H1 (cell line): ENCODE data around the gene SHROOM2. TPM values are rescaled to one million over a fixed set of nuclear protein-coding genes. Genes with fewer than 3 reads are reported as not detected.

Experiments
- CTCF ChIA-PET: fragments of 300-600 bp; sonication (Branson Sonifier 250); formaldehyde crosslinking; loops from one replicate; lab custom pipeline; 2021; ENCODE audit not compliant: partially characterized antibody; lab: Charles Lee
- POLR2A ChIA-PET: fragments of 300-600 bp; sonication (Branson Sonifier 250); formaldehyde crosslinking; loops from one replicate; lab custom pipeline; 2021; ENCODE audit warnings: inconsistent platforms; ENCODE audit not compliant: partially characterized antibody; lab: Charles Lee
- DNase-seq, 2 experiments: peaks; one replicate each; pipeline versions ENCODE4 v3.0.0 to v3.0.0-alpha.2; 2010 to 2022; ENCODE audit warnings: low spot score in 2 of 2, low read depth in 1 of 2, mixed read lengths in 1 of 2
- FAIRE-seq: peaks from 2 replicates; lab custom pipeline; 2011; peaks lifted over from hg19 to GRCh38; lab: Jason Lieb, UNC
- H2AFZ ChIP-seq: 2 replicates; pipeline ENCODE4 v1.8.1; 2012; ENCODE audit warnings: low read length, inconsistent platforms
- H2AK5ac ChIP-seq: 2 replicates; pipeline ENCODE4 v1.6.1; 2013; ENCODE audit warnings: low read depth, low read length
- H2BK120ac ChIP-seq: replicated peaks from 2 replicates; pipeline ENCODE3; 2013; ENCODE audit warnings: low read depth, low read length, inconsistent platforms
- H2BK12ac ChIP-seq: 2 replicates; pipeline ENCODE4 v1.6.1; 2013; ENCODE audit warnings: low read depth, low read length
- H2BK15ac ChIP-seq: 2 replicates; pipeline ENCODE4 v1.6.1; 2013; ENCODE audit warnings: low read length
- H2BK20ac ChIP-seq: 2 replicates; pipeline ENCODE4 v1.6.1; 2013; ENCODE audit warnings: low read length
- H2BK5ac ChIP-seq: 2 replicates; pipeline ENCODE4 v1.6.1; 2013; ENCODE audit warnings: low read depth, low read length
- H3K14ac ChIP-seq: 2 replicates; pipeline ENCODE4 v1.6.1; 2013; ENCODE audit warnings: inconsistent platforms; ENCODE audit not compliant: insufficient read length
- H3K18ac ChIP-seq: 2 replicates; pipeline ENCODE4 v1.6.1; 2013; ENCODE audit warnings: low read length; ENCODE audit errors: extremely low read depth
- H3K23ac ChIP-seq: 2 replicates; pipeline ENCODE4 v1.6.1; 2013; ENCODE audit warnings: inconsistent platforms; ENCODE audit not compliant: insufficient read length
- H3K23me2 ChIP-seq: 2 replicates; pipeline ENCODE4 v1.6.1; 2013; ENCODE audit warnings: low read depth, low read length
- H3K27ac ChIP-seq: 2 replicates; pipeline ENCODE4 v1.6.1; 2011; ENCODE audit warnings: low read depth, low read length, inconsistent platforms
- H3K27me3 ChIP-seq, 4 experiments: replicated peaks in 1 of 4; 1 replicate in 1 of 4; 2 replicates in 3 of 4; pipeline versions ENCODE4 v1.6.1 to v1.8.1; 2011 to 2013; ENCODE audit warnings: low read length in 3 of 4, mild to moderate bottlenecking in 3 of 4, inconsistent platforms in 2 of 4, mixed read lengths in 2 of 4, moderate library complexity in 1 of 4; ENCODE audit not compliant: control insufficient read depth in 3 of 4, insufficient read depth in 3 of 4; ENCODE audit errors: extremely low read depth in 1 of 4
- H3K36me3 ChIP-seq, 4 experiments: 2 replicates each; pipeline versions ENCODE4 v1.6.1 to v1.8.1; 2011 to 2013; ENCODE audit warnings: mild to moderate bottlenecking in 4 of 4, low read length in 3 of 4, moderate library complexity in 2 of 4, control low read depth in 1 of 4, inconsistent platforms in 1 of 4; ENCODE audit not compliant: insufficient read depth in 4 of 4, control insufficient read depth in 2 of 4
- H3K4ac ChIP-seq: replicated peaks from 2 replicates; pipeline ENCODE3; 2013; ENCODE audit warnings: low read length, low read depth, mixed read lengths, inconsistent platforms; ENCODE audit not compliant: insufficient read length
- H3K4me1 ChIP-seq, 4 experiments: replicated peaks in 1 of 4; 1 replicate in 1 of 4; 2 replicates in 3 of 4; pipeline versions ENCODE4 v1.6.1 to v1.8.1; 2011 to 2013; ENCODE audit warnings: low read length in 3 of 4, inconsistent platforms in 2 of 4, mixed read lengths in 1 of 4; ENCODE audit not compliant: insufficient read depth in 4 of 4, control insufficient read depth in 3 of 4
- H3K4me2 ChIP-seq, 2 experiments: 2 replicates each; pipeline versions ENCODE4 v1.6.1 to v1.8.1; 2011 to 2013; ENCODE audit warnings: low read depth in 2 of 2, low read length in 2 of 2, control low read depth in 1 of 2, inconsistent platforms in 1 of 2, mild to moderate bottlenecking in 1 of 2; ENCODE audit not compliant: insufficient read depth in 1 of 2
- H3K4me3 ChIP-seq, 4 experiments: fragments of 200-600, 300-600 bp in 1 of 4; sonication (generic), shearing (Covaris generic), sonication (Bioruptor Twin) in 1 of 4; 2 replicates each; pipeline versions ENCODE4 v1.5.1 to v1.8.1; 2011 to 2016; ENCODE audit warnings: low read length in 4 of 4, low read depth in 3 of 4, control low read depth in 2 of 4, inconsistent platforms in 2 of 4, mild to moderate bottlenecking in 2 of 4, mixed read lengths in 1 of 4, moderate library complexity in 1 of 4; ENCODE audit not compliant: insufficient read depth in 2 of 4; ENCODE audit errors: extremely low read depth in 1 of 4
- H3K56ac ChIP-seq: replicated peaks from 2 replicates; pipeline ENCODE3; 2013; ENCODE audit warnings: low read depth, mild to moderate bottlenecking, mixed read lengths, low read length, inconsistent platforms; ENCODE audit not compliant: insufficient read length
- H3K79me1 ChIP-seq: 2 replicates; pipeline ENCODE4 v1.6.1; 2013; ENCODE audit warnings: low read depth, low read length, control low read depth
- H3K79me2 ChIP-seq, 2 experiments: 2 replicates each; pipeline versions ENCODE4 v1.6.1 to v1.8.1; 2012 to 2013; ENCODE audit warnings: low read length in 2 of 2, mild to moderate bottlenecking in 2 of 2, inconsistent platforms in 1 of 2; ENCODE audit not compliant: insufficient read depth in 2 of 2, control insufficient read depth in 1 of 2
- H3K9ac ChIP-seq, 4 experiments: replicated peaks in 1 of 4; 1 replicate in 1 of 4; 2 replicates in 3 of 4; pipeline versions ENCODE4 v1.6.1 to v1.8.1; 2011 to 2013; ENCODE audit warnings: low read depth in 3 of 4, low read length in 3 of 4, control low read depth in 2 of 4, mild to moderate bottlenecking in 2 of 4, moderate library complexity in 2 of 4, inconsistent platforms in 1 of 4; ENCODE audit errors: extremely low read depth in 1 of 4
- H3K9me3 ChIP-seq, 2 experiments: 2 replicates each; pipeline versions ENCODE4 v1.6.1 to v1.8.1; 2012 to 2013; ENCODE audit warnings: mild to moderate bottlenecking in 2 of 2, moderate library complexity in 2 of 2, control low read depth in 1 of 2, inconsistent platforms in 1 of 2, low read depth in 1 of 2, low read length in 1 of 2, mixed read lengths in 1 of 2; ENCODE audit not compliant: insufficient read depth in 2 of 2
- H4K20me1 ChIP-seq, 2 experiments: replicated peaks in 1 of 2; 2 replicates each; pipeline versions ENCODE3 to v1.8.1; 2011 to 2013; ENCODE audit warnings: inconsistent platforms in 2 of 2, low read length in 2 of 2, mild to moderate bottlenecking in 1 of 2; ENCODE audit not compliant: insufficient read depth in 2 of 2, control insufficient read depth in 1 of 2
- H4K5ac ChIP-seq: 2 replicates; pipeline ENCODE4 v1.6.1; 2013; ENCODE audit warnings: low read length, low read depth, mixed read lengths, inconsistent platforms; ENCODE audit not compliant: insufficient read length
- H4K8ac ChIP-seq: 2 replicates; pipeline ENCODE4 v1.8.0; 2013; ENCODE audit warnings: mild to moderate bottlenecking, moderate library complexity, low read length, inconsistent platforms; ENCODE audit not compliant: insufficient read depth; ENCODE audit errors: extremely low read depth
- H4K91ac ChIP-seq: replicated peaks from 2 replicates; pipeline ENCODE3; 2013; ENCODE audit warnings: low read length, mixed read lengths, inconsistent platforms; ENCODE audit not compliant: insufficient read length
- ATF2 ChIP-seq: IDR thresholded peaks from 2 replicates; pipeline ENCODE4 v1.6.1; 2012; ENCODE audit warnings: low read length, inconsistent platforms
- MAX ChIP-seq: IDR thresholded peaks from 2 replicates; pipeline ENCODE4 v1.6.1; 2012; ENCODE audit warnings: inconsistent platforms
- PHF8 ChIP-seq: fragments of 200-600 bp; sonication (generic); conservative IDR thresholded peaks from 2 replicates; pipeline ENCODE4 v1.7.1; 2012; ENCODE audit warnings: low read depth, mild to moderate bottlenecking, inconsistent platforms, low read length, moderate library complexity
- POLR2AphosphoS5 ChIP-seq: IDR thresholded peaks from 2 replicates; pipeline ENCODE4 v1.6.1; 2011; ENCODE audit warnings: low read depth, low read length
- POU5F1 ChIP-seq: IDR thresholded peaks from 2 replicates; pipeline ENCODE4 v1.6.1; 2011; ENCODE audit warnings: low read depth, mild to moderate bottlenecking, low read length, moderate library complexity
- RAD21 ChIP-seq, 2 experiments: IDR thresholded peaks in 1 of 2; conservative IDR thresholded peaks in 1 of 2; 2 replicates each; pipeline ENCODE4 v1.6.1; 2011; ENCODE audit warnings: low read depth in 2 of 2, low read length in 2 of 2, improper control_type of control experiment in 1 of 2, inconsistent platforms in 1 of 2, mild to moderate bottlenecking in 1 of 2, moderate library complexity in 1 of 2
- SP4 ChIP-seq: IDR thresholded peaks from 2 replicates; pipeline ENCODE4 v1.6.1; 2012; ENCODE audit warnings: low read length, inconsistent platforms
- TAF1 ChIP-seq: IDR thresholded peaks from 2 replicates; pipeline ENCODE4 v1.6.1; 2011; ENCODE audit warnings: mild to moderate bottlenecking, low read depth, low read length
- USF2 ChIP-seq: IDR thresholded peaks from 2 replicates; pipeline ENCODE4 v1.6.1; 2011; ENCODE audit warnings: low read length, improper control_type of control experiment
- WGBS, 2 experiments: shearing (Covaris generic) in 1 of 2; methylation state at CpG; one replicate each; pipeline versions ENCODE4 v1.1.6 to v1.1.7; 2013 to 2015; ENCODE audit warnings: low lambda C conversion rate in 2 of 2, mixed read lengths in 2 of 2, inconsistent platforms in 1 of 2, low coverage in 1 of 2, missing lambda C conversion rate in 1 of 2; ENCODE audit not compliant: insufficient replicate concordance in 2 of 2, insufficient coverage in 1 of 2, insufficient read length in 1 of 2; ENCODE audit errors: extremely low coverage in 1 of 2, missing lambda C conversion rate in 1 of 2; 5-methylcytosine and 5-hydroxymethylcytosine counted together
- polyA plus RNA-seq, 7 experiments: library from polyadenylated mRNA; depleted of rRNA in 3 of 7; stranded (reverse) in 5 of 7; unstranded in 2 of 7; fragments of >200 nt in 5 of 7; fragments of 200-250 nt in 2 of 7; gene quantifications; 1 replicate in 5 of 7; 2 replicates in 1 of 7; 4 replicates in 1 of 7; pipeline versions ENCODE4 v1.2.1 to v1.2.3, GENCODE V29; 2011 to 2013; ENCODE audit warnings: missing spikeins in 2 of 7, mixed read lengths in 2 of 7
- total RNA-seq: library from RNA; stranded (reverse); fragmentation: NEBNext Ultra II Directional; extraction: Animal tissue kit (Norgen Biotek cat#: 25700); gene quantifications from 2 replicates; pipeline ENCODE4 v1.2.1, GENCODE V29; 2021

Gene SHROOM2
- total and polyA plus RNA-seq, 2 of the 8 experiments (the other 6 are each of a cell fraction or from before 2014, with no cell fraction given): 3.4 to 14.2 TPM

GRCh38 chrX:9992724-9993123, 206.5 kb downstream of the SHROOM2 start:
- no peak overlapping the region for H3K4me2 ChIP-seq
- no peak overlapping the region for H3K56ac ChIP-seq
- no peak overlapping the region for H4K91ac ChIP-seq
- no peak for FAIRE-seq
- H2BK15ac ChIP-seq: no peak overlapping the region
- no peak overlapping the region for H2BK20ac ChIP-seq
- ChIA-PET POLR2A (no interaction called here), CTCF (interaction anchor here (1.0 to 3.4 kb wide), 4 partner anchors 13 to 127 kb away, joined by 3 to 30 read pairs (median 6); no protein-coding TSS in a partner anchor)
- H3K23me2 ChIP-seq: no peaks in the 10 kb centered on the region
- H3K79me2 ChIP-seq: no peaks in the 10 kb centered on the region
- no peak overlapping the region for H3K27ac ChIP-seq
- no peak overlapping the region for H2AFZ ChIP-seq
- H2BK5ac ChIP-seq: no peak overlapping the region
- H4K5ac ChIP-seq: no peak overlapping the region
- no peak overlapping the region for H3K9ac ChIP-seq
- H3K4me1 ChIP-seq: no peaks in the 10 kb centered on the region
- H3K79me1 ChIP-seq: no peaks in the 10 kb centered on the region
- no peaks in the 10 kb centered on the region for H4K20me1 ChIP-seq
- no peak overlapping the region for H2BK120ac ChIP-seq
- no peak overlapping the region for H3K4ac ChIP-seq
- 98% methylated on average over 8 of the region's 18 CpGs; no CpG with 5 or more reads in 1 of the 2 experiments for WGBS, 2 experiments
- peaks cover 0 to 7% of the 10 kb centered on the region in 2 experiments; a peak in 1 of 4 replicates for H3K9me3 ChIP-seq
- no peak for DNase-seq
- no peak overlapping the region for H3K18ac ChIP-seq
- no peak overlapping the region for H2AK5ac ChIP-seq
- H3K27me3 ChIP-seq: no peaks in the 10 kb centered on the region
- no peak overlapping the region for H3K23ac ChIP-seq
- H4K8ac ChIP-seq: no peak overlapping the region
- no peak for TF ChIP-seq TAF1
- TF ChIP-seq PHF8: no peak
- TF ChIP-seq ATF2: no peak
- no peak for TF ChIP-seq MAX
- no peak for TF ChIP-seq POU5F1
- no peak for TF ChIP-seq POLR2AphosphoS5
- no peak for TF ChIP-seq USF2
- no peak for TF ChIP-seq RAD21 (IDR thresholded peaks at IDR 0.05 in 1 of 2, conservative IDR thresholded peaks at IDR 0.05 in 1 of 2; ENCODE audit: low read depth in 2 of 2, low read length in 2 of 2)
- TF ChIP-seq SP4: no peak
- H3K36me3 ChIP-seq: no peaks in the 10 kb centered on the region
- H3K14ac ChIP-seq: no peak overlapping the region
- no peak overlapping the region for H2BK12ac ChIP-seq
- H3K4me3 ChIP-seq: no peak overlapping the region
